Heart left ventricle (tissue), 13 donors: ENCODE data around the gene CCDC183.

Source experiments
- CTCF ChIP-seq, 12 donors: fragments of 200-600 bp; sonication (generic) in 4 of 12; IDR thresholded peaks; one replicate each; pipeline versions ENCODE4 v1.5.0 to v1.8.0; 2018 to 2022; ENCODE audit warnings: antibody characterized with exemption in 12 of 12, mild to moderate bottlenecking in 5 of 12
- POLR2A ChIP-seq, 2 donors: fragments of 450-650 bp; IDR thresholded peaks; one replicate each; pipeline ENCODE4 v1.6.1; 2017; ENCODE audit warnings: antibody characterized with exemption in 2 of 2, mild to moderate bottlenecking in 2 of 2, moderate library complexity in 2 of 2
- donor health status: ischemic (EF 13 %, LVEDD 7.1; RV severe dilation, severe dysfunction).
- donor health status: DM: no; HTN: yes; CAD: no.
- donor health status: DM: no; HTN: no; CAD: no.
- donor health status: ischemic (EF 25% LVEDD 6.9; RV normal size, moderate dysfunction).
- donor health status: ischemic (EF 25% LVEDD 5.7; RV mildly dilated, moderate dysfunction).
- donor health status: ischemic (EF 35%, LVEDD 5.7; RV mildly dilated, moderate dysfunction).
- donor health status: nonischemic (EF 11% LVEDD 7.7; RV severe dilation, severe dysfunction).
- donor health status: DM: yes; HTN: yes; CAD: no.
- donor health status: PGD.
- donor health status: ischemic (EF 29% LVEDD 5.4; RV normal size, mild dysfunction).
- donor health status: nonischemic (EF 23%, LVEDD 6.1; RV moderate dilation, normal function).

GRCh38 chr9:136838314-136839228 is 42.4 kb downstream of the CCDC183 start:
- TF ChIP-seq CTCF (IDR thresholded peaks at IDR 0.05) (no peak), POLR2A (IDR thresholded peaks at IDR 0.05) (no peak)
